Spleen (tissue), 11 donors: ENCODE data around the gene ALDH1L1. TPM values are rescaled to one million over a fixed set of nuclear protein-coding genes. Genes with fewer than 3 reads are reported as not detected.
A peak's percentile ranks its signal among the peaks of the same experiment; 100 is the strongest.

Source experiments
- DNase-seq: peaks from one replicate; pipeline ENCODE4 v3.0.0-alpha.2; 2020
- H3K27ac ChIP-seq, 8 donors: fragments of 200-600 bp; sonication (generic) in 7 of 8; 1 replicate in 4 of 8; 2 replicates in 4 of 8; pipeline versions ENCODE4 v1.5.0 to v1.8.0; 2016 to 2021; ENCODE audit warnings: inconsistent platforms in 4 of 8, mild to moderate bottlenecking in 4 of 8, moderate library complexity in 1 of 8
- H3K27me3 ChIP-seq, 7 donors: fragments of 200-600 bp; sonication (generic) in 6 of 7; replicated peaks in 1 of 7; 1 replicate in 4 of 7; 2 replicates in 3 of 7; pipeline versions ENCODE4 v1.5.0 to v1.8.0; 2016 to 2021; ENCODE audit warnings: inconsistent platforms in 3 of 7, mild to moderate bottlenecking in 1 of 7
- H3K36me3 ChIP-seq, 6 donors: fragments of 200-600 bp; sonication (generic) in 5 of 6; 1 replicate in 4 of 6; 2 replicates in 2 of 6; pipeline versions ENCODE4 v1.5.0 to v1.8.0; 2016 to 2021; ENCODE audit warnings: inconsistent platforms in 2 of 6
- H3K4me1 ChIP-seq, 6 donors: fragments of 200-600 bp; sonication (generic) in 5 of 6; 1 replicate in 3 of 6; 2 replicates in 3 of 6; pipeline versions ENCODE4 v1.5.0 to v1.8.0; 2016 to 2021; ENCODE audit warnings: inconsistent platforms in 3 of 6
- H3K4me3 ChIP-seq, 8 donors: fragments of 200-600 bp; sonication (generic) in 7 of 8; 1 replicate in 4 of 8; 2 replicates in 4 of 8; pipeline versions ENCODE4 v1.5.0 to v1.8.0; 2016 to 2021; ENCODE audit warnings: inconsistent platforms in 4 of 8, mild to moderate bottlenecking in 4 of 8, moderate library complexity in 2 of 8
- H3K9me3 ChIP-seq, 8 donors: fragments of 200-600 bp; sonication (generic) in 7 of 8; 1 replicate in 4 of 8; 2 replicates in 4 of 8; pipeline versions ENCODE4 v1.5.0 to v1.8.0; 2016 to 2021; ENCODE audit warnings: inconsistent platforms in 4 of 8
- POLR2A ChIP-seq, 3 donors: fragments of 450-650 bp; IDR thresholded peaks; one replicate each; pipeline ENCODE4 v1.5.1; 2017; ENCODE audit warnings: antibody characterized with exemption in 3 of 3, mild to moderate bottlenecking in 1 of 3
- POLR2AphosphoS5 ChIP-seq, 3 donors: sonication (generic); formaldehyde crosslinking; IDR thresholded peaks; one replicate each; pipeline ENCODE4 v1.5.1; 2017; ENCODE audit warnings: antibody characterized with exemption in 3 of 3
- WGBS, 5 donors: extraction: QIAGEN DNeasy Blood & Tissue Kit in 3 of 5; methylation state at CpG; one replicate each; pipeline versions ENCODE4 v1.1.5 to v1.1.7; 2013 to 2018; 5-methylcytosine and 5-hydroxymethylcytosine counted together
- intact Hi-C: fragments of 100-400 bp; cut with DNase I; formaldehyde crosslinking; loops from one replicate; pipeline ENCODE4 v1.15.0; 2023; ENCODE audit warnings: low total_unique reads
- polyA plus RNA-seq, 3 donors: library from polyadenylated mRNA; stranded (reverse); fragments of 200-250 nt; gene quantifications; one replicate each; pipeline ENCODE4 v1.2.1, GENCODE V29; 2013
- total RNA-seq, 7 donors: library from RNA; depleted of rRNA in 3 of 7; stranded (reverse); fragments of >200 nt in 3 of 7; fragmentation: NEBNext Ultra II Directional in 4 of 7; extraction: Animal tissue kit (Norgen Biotek cat#: 25700) in 4 of 7; gene quantifications; one replicate each; pipeline versions ENCODE4 v1.1.0 to v1.2.1, GENCODE V29; 2016 to 2021
- TF ChIP-seq, protein P1 (sequence below), 11 experiments: fragments of 200-600 bp in 7 of 11; fragments of 450-650 bp in 4 of 11; sonication (generic) in 4 of 11; IDR thresholded peaks in 8 of 11; conservative IDR thresholded peaks in 3 of 11; 1 replicate in 7 of 11; 2 replicates in 4 of 11; pipeline versions ENCODE4 v1.4.0 to v1.8.0; 2016 to 2021; ENCODE audit warnings: antibody characterized with exemption in 11 of 11, inconsistent platforms in 4 of 11, mild to moderate bottlenecking in 1 of 11
- donor health status: healthy with polysubstance abuse.
- donor health status: DM: no; HTN: no; CAD: no; lungs with moderate emphysema.
- donor health status: DM: no; HTN: no; CAD: no.
- donor health status: Bipolar disorder and iron deficiency.
- donor health status: healthy.
- donor health status: DM: no; HTN: no; CAD: no.
- donor health status: DM: yes; HTN: yes; CAD: no.

ALDH1L1 gene
- total and polyA plus RNA-seq, 10 donors, result 0.09 to 1.3 (median 0.29) TPM; not detected in 3

DNA sequence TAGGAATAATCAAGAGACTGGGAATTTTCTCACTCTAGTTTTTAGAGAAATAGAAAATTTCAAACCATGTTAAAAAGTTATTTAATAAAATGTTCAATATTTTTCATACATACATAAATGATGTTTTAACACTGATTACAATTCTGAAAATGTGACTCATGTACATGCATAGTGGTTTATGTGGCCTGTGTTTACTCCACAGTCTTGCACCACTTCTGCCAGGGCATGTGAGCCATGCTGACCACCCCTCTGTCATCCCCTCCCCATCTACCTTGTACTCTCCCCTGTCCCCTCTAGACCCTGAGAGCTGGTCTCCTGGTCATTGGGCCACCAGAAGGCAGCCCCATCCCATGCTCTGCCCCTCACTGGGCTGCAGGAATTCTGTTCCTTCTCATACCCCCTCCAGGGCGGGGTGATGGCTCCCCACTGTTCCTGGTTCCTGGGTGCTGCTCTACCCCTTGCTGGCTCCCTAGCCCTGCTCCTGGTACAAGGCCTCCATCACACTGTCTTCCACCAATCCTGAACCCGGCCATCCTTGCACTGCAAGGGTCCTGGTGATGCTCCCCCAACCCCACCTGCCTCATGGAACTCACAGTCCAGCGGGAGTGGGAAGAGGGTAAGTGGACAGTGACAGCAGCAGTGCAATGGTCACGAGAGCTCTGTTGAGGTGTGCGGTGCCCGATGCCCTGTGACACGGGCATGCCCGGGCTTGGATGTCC is 72.3 kb downstream of the ALDH1L1 start:
- no peak for TF ChIP-seq POLR2A (IDR thresholded peaks at IDR 0.05)
- TF ChIP-seq POLR2AphosphoS5 (IDR thresholded peaks at IDR 0.05), result no peak
- TF ChIP-seq, protein P1, sequence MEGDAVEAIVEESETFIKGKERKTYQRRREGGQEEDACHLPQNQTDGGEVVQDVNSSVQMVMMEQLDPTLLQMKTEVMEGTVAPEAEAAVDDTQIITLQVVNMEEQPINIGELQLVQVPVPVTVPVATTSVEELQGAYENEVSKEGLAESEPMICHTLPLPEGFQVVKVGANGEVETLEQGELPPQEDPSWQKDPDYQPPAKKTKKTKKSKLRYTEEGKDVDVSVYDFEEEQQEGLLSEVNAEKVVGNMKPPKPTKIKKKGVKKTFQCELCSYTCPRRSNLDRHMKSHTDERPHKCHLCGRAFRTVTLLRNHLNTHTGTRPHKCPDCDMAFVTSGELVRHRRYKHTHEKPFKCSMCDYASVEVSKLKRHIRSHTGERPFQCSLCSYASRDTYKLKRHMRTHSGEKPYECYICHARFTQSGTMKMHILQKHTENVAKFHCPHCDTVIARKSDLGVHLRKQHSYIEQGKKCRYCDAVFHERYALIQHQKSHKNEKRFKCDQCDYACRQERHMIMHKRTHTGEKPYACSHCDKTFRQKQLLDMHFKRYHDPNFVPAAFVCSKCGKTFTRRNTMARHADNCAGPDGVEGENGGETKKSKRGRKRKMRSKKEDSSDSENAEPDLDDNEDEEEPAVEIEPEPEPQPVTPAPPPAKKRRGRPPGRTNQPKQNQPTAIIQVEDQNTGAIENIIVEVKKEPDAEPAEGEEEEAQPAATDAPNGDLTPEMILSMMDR (IDR thresholded peaks at IDR 0.05 in 8 of 11, conservative IDR thresholded peaks at IDR 0.05 in 3 of 11), result no peak
- no peak overlapping the region for H3K27ac ChIP-seq
- 86 to 96% (median 92%) methylated on average over 8 of the region's 8 CpGs for WGBS, 5 donors
- H3K27me3 ChIP-seq, result no peaks in the 10 kb centered on the region
- H3K4me3 ChIP-seq, result no peak overlapping the region
- no peaks in the 10 kb centered on the region for H3K9me3 ChIP-seq
- H3K4me1 ChIP-seq, result no peaks in the 10 kb centered on the region
- H3K36me3 ChIP-seq, result no peaks in the 10 kb centered on the region
- DNase-seq, result peak; percentile 67
- intact Hi-C loops, result no loop called here

DNA sequence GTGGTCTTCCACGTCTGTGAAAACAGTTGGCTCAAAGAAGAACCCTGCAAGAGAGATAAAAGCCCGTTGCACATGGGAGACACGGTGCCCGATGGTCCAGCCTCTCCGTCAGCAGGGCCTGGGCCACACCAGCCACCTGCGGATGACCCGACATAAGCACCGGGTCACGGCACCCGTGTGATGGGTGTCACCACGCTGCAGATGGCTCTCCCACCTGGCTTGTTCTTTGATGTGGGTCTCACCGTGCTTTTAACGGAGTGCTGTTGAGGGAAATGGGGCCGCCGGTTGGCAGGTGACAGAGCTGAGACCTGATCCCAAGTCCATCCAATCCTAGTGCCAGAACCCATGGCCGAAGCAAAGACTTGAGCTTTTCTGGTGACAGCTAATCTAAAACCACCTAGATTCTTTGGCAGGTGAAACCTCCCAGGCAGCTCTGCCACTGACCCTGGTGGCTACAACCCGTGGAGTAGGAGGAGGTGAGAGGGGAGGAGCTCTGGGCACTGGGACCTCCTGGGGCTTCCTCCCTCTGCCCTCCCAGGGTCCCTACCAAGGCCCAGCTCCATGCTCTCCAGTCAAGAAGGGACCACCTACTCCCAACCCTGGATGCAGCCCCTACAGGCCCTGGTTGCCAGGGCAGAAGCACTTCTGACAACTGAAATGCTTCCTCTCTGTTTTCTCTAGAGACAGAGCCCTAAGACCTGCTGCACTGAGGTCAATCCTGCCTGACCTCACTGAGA is 73.0 kb downstream of the ALDH1L1 start:
- H3K4me1 ChIP-seq, result no peaks in the 10 kb centered on the region
- H3K27me3 ChIP-seq, result no peaks in the 10 kb centered on the region
- WGBS, 5 donors, result 74 to 87% (median 86%) methylated on average over 17 of the region's 17 CpGs
- H3K9me3 ChIP-seq, result no peaks in the 10 kb centered on the region
- no peak overlapping the region for H3K27ac ChIP-seq
- H3K4me3 ChIP-seq, result no peak overlapping the region
- intact Hi-C loops, result no loop called here
- H3K36me3 ChIP-seq, result no peaks in the 10 kb centered on the region
- peak; percentile 66 for DNase-seq
- TF ChIP-seq, protein P1 (IDR thresholded peaks at IDR 0.05 in 8 of 11, conservative IDR thresholded peaks at IDR 0.05 in 3 of 11), result no peak
- no peak for TF ChIP-seq POLR2A (IDR thresholded peaks at IDR 0.05)
- no peak for TF ChIP-seq POLR2AphosphoS5 (IDR thresholded peaks at IDR 0.05)

DNA sequence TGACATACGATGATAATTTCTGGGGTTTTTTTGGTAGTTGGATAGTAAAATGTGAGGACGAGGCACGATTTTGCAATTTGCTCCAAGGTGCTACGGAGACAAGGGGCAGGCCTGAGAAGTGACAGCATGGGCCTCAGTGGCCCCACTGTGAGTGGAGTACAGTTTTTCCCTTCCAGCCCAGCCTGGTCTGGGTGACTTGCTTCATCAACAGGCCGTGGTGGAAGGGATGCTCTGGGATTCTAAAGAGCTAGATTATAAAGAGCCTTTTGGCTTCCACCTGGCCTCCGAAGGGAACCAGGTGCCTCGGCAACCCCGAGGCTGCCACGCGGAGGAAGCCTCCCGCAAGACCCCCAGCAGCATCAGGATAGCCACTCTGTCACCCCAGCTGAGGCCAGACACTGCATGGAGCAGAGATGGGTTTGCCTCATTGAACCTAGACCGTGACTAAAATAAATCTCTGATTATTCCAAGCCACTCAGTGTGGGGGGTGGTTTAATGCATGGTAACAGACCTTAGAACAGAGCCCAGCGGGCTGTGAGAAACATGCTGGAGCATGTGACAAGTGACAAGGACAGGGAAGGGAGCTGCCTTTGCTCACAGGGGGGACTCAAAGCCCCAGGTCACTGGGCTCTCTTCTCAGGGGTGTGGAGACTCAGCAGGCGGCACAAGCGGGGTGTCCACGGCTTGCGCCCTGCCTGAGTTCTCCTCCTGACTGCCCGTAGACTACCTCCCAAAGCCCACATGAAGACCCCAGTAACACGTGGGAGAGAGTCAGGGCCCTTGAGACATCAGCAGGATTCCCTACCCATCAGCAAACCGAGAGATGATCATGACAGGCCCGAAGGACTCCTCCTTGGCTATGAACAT is 73.8 kb downstream of the ALDH1L1 start:
- no peak overlapping the region for H3K4me3 ChIP-seq
- no peak for DNase-seq
- intact Hi-C loops, result no loop called here
- WGBS, 5 donors, result 89 to 95% (median 93%) methylated on average over 21 of the region's 21 CpGs
- H3K27ac ChIP-seq, result no peak overlapping the region
- H3K9me3 ChIP-seq, result no peaks in the 10 kb centered on the region
- no peak for TF ChIP-seq POLR2A (IDR thresholded peaks at IDR 0.05)
- TF ChIP-seq, protein P1 (IDR thresholded peaks at IDR 0.05 in 8 of 11, conservative IDR thresholded peaks at IDR 0.05 in 3 of 11), result no peak
- no peak for TF ChIP-seq POLR2AphosphoS5 (IDR thresholded peaks at IDR 0.05)
- H3K27me3 ChIP-seq, result no peaks in the 10 kb centered on the region
- H3K36me3 ChIP-seq, result no peaks in the 10 kb centered on the region
- H3K4me1 ChIP-seq, result no peaks in the 10 kb centered on the region
